HFFc6 (cell line): ENCODE results near the gene GNA14. TPM values are rescaled to one million over a fixed set of nuclear protein-coding genes. Genes with fewer than 3 reads are reported as not detected.

ENCODE experiments used
- DNase-seq: peaks from one replicate; pipeline ENCODE4 v3.0.0-alpha.2; 2018
- H3K27ac Mint-ChIP-seq: 2 replicates; pipeline ENCODE4 v1.8.0; 2020; ENCODE audit warnings: mild to moderate bottlenecking, mixed read lengths
- H3K27me3 Mint-ChIP-seq: 2 replicates; pipeline ENCODE4 v1.8.0; 2021; ENCODE audit warnings: mild to moderate bottlenecking, moderate library complexity, mixed read lengths; ENCODE audit not compliant: insufficient read depth
- H3K36me3 Mint-ChIP-seq: 2 replicates; pipeline ENCODE4 v1.8.0; 2021; ENCODE audit warnings: low read depth, mixed read lengths
- H3K4me1 Mint-ChIP-seq: 2 replicates; pipeline ENCODE4 v1.8.0; 2020; ENCODE audit warnings: low read depth, mixed read lengths
- H3K4me3 Mint-ChIP-seq: 2 replicates; pipeline ENCODE4 v1.8.0; 2020; ENCODE audit warnings: mild to moderate bottlenecking, moderate library complexity, mixed read lengths
- H3K9me3 Mint-ChIP-seq: 2 replicates; pipeline ENCODE4 v1.8.0; 2020; ENCODE audit warnings: mild to moderate bottlenecking, mixed read lengths
- total RNA-seq, 6 experiments: library from RNA; stranded (reverse); fragmentation: NEBNext Ultra II Directional; extraction: Animal tissue kit (Norgen Biotek cat#: 25700); gene quantifications; 2 replicates in 1 of 6; 3 replicates in 5 of 6; pipeline ENCODE4 v1.2.3, GENCODE V29; 2021
- TF ChIP-seq, protein P1 (sequence below): fragments of 200-600 bp; sonication (generic); IDR thresholded peaks from 2 replicates; pipeline ENCODE4 v1.5.0; 2021; ENCODE audit warnings: antibody characterized with exemption, mild to moderate bottlenecking

The GNA14 gene
- total RNA-seq, 6 experiments from 2014 or later: not detected

DNA sequence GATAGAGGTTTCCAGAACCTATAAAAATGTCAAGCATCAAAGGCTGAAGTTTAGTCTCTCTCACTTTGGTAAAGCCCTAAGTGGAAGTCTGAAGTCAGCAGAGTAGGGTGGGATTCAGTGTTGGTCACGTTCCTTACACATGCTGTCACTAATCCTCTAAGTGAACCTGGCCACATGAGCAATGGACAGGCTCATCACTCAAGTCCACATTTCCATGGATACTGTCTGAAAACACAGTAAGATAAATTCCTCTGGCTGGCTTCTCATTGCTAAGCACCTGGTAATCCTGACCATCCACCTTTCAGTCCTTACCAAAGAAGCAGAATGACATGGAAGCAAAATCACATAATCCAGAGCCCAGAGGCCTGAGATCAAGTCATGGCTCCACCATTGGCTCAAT is 43.8 kb downstream of the GNA14 start:
- Mint-ChIP-seq H3K36me3 (no peaks in the 10 kb centered on the region), H3K27ac (no peak overlapping the region), H3K9me3 (no peaks in the 10 kb centered on the region), H3K4me3 (no peak overlapping the region), H3K4me1 (no peaks in the 10 kb centered on the region), H3K27me3 (peaks cover 7% of the 10 kb centered on the region)
- TF ChIP-seq, protein P1, sequence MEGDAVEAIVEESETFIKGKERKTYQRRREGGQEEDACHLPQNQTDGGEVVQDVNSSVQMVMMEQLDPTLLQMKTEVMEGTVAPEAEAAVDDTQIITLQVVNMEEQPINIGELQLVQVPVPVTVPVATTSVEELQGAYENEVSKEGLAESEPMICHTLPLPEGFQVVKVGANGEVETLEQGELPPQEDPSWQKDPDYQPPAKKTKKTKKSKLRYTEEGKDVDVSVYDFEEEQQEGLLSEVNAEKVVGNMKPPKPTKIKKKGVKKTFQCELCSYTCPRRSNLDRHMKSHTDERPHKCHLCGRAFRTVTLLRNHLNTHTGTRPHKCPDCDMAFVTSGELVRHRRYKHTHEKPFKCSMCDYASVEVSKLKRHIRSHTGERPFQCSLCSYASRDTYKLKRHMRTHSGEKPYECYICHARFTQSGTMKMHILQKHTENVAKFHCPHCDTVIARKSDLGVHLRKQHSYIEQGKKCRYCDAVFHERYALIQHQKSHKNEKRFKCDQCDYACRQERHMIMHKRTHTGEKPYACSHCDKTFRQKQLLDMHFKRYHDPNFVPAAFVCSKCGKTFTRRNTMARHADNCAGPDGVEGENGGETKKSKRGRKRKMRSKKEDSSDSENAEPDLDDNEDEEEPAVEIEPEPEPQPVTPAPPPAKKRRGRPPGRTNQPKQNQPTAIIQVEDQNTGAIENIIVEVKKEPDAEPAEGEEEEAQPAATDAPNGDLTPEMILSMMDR: no peak
- DNase-seq: no peak

DNA sequence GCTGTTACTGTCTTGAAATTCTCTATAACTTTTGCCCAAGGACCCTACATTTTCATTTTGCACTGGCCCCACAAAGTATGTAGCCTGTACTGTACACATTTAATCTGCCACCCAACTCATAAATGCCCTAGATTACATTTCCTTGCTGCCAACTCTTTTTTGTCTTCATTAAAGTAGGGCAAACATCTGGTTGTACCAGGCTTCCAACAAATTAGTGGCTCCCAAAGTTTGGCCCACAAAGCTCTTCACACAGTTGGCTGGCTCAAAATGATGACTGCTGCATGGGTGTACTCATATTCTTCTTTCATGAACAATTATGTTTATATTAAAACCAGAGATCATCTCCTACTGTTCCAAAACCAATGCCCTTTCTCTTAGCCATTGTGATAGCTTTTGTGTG is 45.3 kb downstream of the GNA14 start:
- DNase-seq: no peak
- Mint-ChIP-seq H3K9me3 (no peaks in the 10 kb centered on the region), H3K27me3 (peaks cover 5% of the 10 kb centered on the region; the same call in 1 of the 2 replicates), H3K36me3 (no peaks in the 10 kb centered on the region), H3K4me3 (no peak overlapping the region), H3K4me1 (no peaks in the 10 kb centered on the region), H3K27ac (no peak overlapping the region)
- TF ChIP-seq, protein P1: no peak

DNA sequence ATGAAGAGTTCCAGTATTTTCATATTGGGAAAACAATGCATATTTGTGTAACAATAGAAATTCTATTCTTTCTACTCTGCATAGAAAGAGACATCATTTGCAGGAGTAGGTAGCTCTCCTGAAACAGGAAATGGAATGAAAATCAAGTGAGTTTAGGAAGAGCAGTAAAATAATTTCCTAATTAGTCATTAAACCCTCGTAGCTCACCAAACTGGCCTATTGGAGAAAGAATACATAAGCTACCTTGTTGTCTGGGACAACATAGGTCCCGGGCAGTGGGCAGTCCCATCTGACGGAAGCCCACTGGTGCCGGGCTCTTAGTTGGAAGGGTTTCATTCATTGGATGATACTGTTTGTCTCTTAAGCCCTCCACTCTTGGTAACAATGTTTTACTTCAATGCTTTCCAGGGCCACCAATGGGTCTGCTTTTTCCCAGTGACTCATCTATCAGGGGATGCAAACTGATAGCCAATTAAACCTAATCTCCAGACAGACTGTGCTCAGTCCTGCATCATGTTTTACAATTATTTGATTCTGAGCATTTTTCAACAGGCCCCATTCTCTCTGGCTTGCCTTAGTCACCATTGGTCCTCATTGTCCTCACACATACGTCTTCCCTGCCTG is 46.5 kb downstream of the GNA14 start:
- H3K36me3 Mint-ChIP-seq: no peaks in the 10 kb centered on the region
- no peak overlapping the region for H3K27ac Mint-ChIP-seq
- H3K27me3 Mint-ChIP-seq: peaks cover 3% of the 10 kb centered on the region; the same call in 1 of the 2 replicates
- DNase-seq: no peak
- TF ChIP-seq, protein P1: no peak
- H3K9me3 Mint-ChIP-seq: no peaks in the 10 kb centered on the region
- H3K4me3 Mint-ChIP-seq: no peak overlapping the region
- H3K4me1 Mint-ChIP-seq: no peaks in the 10 kb centered on the region

DNA sequence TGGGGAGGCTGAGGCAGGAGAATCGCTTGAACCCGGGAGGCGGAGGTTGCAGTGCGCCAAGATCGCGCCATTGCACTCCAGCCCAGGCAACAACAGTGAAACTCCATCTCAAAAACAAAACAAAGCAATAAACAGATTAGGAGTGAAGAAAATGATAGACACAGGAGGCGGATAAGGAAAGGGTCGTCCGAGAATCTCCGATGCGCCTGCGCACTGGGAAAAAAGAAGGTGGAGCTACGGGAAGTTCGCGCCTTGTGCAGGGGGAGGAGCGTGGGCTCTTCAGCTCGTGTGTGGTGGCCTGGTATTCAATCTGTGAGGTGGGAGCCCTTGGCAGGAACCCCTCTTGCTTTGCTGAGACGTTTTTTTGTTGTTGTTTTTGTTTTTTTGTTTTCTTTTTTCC is 47.3 kb downstream of the GNA14 start:
- no peak for DNase-seq
- Mint-ChIP-seq H3K36me3 (no peaks in the 10 kb centered on the region), H3K4me3 (no peak overlapping the region), H3K9me3 (no peaks in the 10 kb centered on the region), H3K4me1 (no peaks in the 10 kb centered on the region), H3K27ac (no peak overlapping the region), H3K27me3 (peaks cover 5% of the 10 kb centered on the region; the same call in 1 of the 2 replicates)
- TF ChIP-seq, protein P1: no peak

DNA sequence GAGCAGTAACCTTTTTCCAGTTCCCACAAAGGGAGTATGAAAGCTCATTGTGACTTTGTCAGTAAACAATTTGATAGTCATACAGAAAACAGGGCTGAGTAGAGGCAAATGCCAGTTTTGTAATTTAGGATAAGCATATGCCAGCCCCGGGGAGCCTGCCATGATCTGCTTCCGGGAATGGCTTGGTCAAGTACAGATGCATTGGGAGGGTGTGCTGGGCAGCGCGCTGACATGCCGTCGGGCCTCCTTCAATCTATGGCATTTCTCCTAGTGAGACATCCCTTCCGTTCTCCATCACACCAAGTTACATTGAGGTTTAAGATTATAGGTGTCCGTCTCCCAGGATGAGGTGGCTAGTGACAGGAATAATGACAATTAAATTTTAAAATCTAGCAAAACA is 48.6 kb downstream of the GNA14 start:
- no peak overlapping the region for H3K4me3 Mint-ChIP-seq
- no peak for DNase-seq
- H3K27ac Mint-ChIP-seq: no peak overlapping the region
- H3K4me1 Mint-ChIP-seq: no peaks in the 10 kb centered on the region
- H3K36me3 Mint-ChIP-seq: no peaks in the 10 kb centered on the region
- TF ChIP-seq, protein P1: no peak
- H3K27me3 Mint-ChIP-seq: peaks cover 12% of the 10 kb centered on the region
- no peaks in the 10 kb centered on the region for H3K9me3 Mint-ChIP-seq
